GM13977 (cell line): ENCODE data around the gene IFFO2.

Experiments
- DNase-seq: peaks from one replicate; pipeline ENCODE4 v3.0.0; 2012; ENCODE audit warnings: low spot score
- in situ Hi-C: fragments of 300-500 bp; cut with MboI; formaldehyde crosslinking; loops from one replicate; pipeline ENCODE4 v1.12.0; 2022; ENCODE audit warnings: low sequenced_read_pairs, low pct_unique_long_range_greater_than_20kb, mixed read lengths, inconsistent platforms; ENCODE audit not compliant: unreplicated experiment
- TF ChIP-seq, protein P1 (sequence below): IDR thresholded peaks from 2 replicates; pipeline ENCODE4 v1.5.1; 2012; ENCODE audit warnings: mild to moderate bottlenecking, control low read depth; ENCODE audit not compliant: insufficient read depth; ENCODE audit errors: extremely low read depth, missing control alignments

The IFFO2 gene

DNA sequence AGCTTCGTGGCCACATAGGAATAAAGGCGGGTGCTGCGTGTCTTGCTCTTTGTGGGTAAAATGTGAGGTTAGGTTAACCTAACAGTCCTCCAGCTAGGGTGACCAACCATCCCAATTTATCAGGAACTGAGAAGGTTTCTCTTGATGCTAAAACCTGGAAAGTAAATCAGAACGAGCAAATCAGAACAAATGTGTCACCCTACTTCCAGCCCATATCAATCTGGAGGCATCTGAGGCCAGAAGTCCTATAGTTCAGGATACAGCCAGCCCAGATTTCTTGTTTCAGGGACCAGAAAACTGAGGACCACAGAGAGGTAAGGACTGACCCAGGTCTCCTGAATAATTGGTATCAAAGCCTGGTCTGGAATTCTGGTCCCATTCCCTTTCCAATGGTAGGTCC, 3.1 kb upstream of the IFFO2 start:
- in situ Hi-C loops: no loop called here
- TF ChIP-seq, protein P1, sequence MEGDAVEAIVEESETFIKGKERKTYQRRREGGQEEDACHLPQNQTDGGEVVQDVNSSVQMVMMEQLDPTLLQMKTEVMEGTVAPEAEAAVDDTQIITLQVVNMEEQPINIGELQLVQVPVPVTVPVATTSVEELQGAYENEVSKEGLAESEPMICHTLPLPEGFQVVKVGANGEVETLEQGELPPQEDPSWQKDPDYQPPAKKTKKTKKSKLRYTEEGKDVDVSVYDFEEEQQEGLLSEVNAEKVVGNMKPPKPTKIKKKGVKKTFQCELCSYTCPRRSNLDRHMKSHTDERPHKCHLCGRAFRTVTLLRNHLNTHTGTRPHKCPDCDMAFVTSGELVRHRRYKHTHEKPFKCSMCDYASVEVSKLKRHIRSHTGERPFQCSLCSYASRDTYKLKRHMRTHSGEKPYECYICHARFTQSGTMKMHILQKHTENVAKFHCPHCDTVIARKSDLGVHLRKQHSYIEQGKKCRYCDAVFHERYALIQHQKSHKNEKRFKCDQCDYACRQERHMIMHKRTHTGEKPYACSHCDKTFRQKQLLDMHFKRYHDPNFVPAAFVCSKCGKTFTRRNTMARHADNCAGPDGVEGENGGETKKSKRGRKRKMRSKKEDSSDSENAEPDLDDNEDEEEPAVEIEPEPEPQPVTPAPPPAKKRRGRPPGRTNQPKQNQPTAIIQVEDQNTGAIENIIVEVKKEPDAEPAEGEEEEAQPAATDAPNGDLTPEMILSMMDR: no peak

DNA sequence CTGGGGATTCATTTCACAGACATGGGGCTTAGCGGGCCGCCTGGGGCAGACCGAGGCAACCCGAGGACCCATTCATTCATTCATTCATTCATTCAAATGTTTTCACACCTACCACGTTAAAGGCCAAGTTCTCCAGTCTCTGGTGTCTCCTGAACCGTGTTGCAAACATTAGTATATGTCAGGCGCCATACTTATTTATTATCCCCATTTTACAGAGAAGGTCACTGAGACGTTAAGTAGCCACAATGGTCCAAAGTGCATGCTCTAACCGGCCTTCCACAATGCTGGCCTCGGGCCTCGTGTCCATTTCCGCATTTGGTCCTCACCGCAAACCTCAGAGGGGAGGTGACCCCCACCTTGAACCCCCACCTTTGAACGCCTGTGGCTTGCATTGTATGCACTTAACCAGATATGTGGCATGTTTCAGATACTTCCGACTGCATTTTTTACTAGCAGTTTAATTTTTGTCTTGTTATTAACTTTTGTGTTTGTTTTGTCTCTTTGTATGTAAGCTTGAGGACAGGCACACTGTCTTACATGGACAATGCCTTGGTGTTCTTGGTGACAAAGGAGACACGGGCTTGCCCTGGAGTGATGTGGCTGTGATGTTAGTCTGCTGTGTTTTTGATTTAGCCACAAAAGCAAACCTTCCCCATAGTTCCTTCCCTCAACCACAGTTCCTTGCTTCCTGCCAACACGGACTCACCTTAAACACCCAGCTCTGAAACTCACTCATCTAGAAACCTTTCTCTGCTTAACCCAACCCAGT, 1.2 kb upstream of the IFFO2 start:
- DNase-seq: no peak
- in situ Hi-C loops: no loop called here
- TF ChIP-seq, protein P1: no peak

More for the DNA sequence above, 3.1 kb upstream of the IFFO2 start:
- no peak for DNase-seq

DNA sequence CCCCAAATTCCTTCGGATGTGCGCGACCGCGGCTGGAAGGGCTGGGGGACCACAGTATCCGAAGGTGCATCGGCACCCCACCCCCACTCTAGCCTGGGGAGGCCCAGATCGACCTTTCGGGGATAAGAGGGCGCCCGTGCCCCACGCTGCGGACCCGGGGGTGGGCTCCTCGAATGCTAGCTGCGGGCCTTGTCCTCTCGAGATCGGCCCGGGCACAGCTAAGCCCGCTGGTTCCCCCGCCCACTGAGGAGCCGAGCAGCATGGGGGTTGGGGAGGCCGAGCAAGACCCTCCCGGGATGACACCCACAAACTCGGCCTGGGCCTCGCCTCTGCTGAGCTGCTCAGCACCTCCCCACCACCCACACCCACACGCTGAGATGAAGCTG, 653 bp upstream of the IFFO2 start:
- in situ Hi-C loops: no loop called here
- no peak for DNase-seq
- TF ChIP-seq, protein P1: no peak

DNA sequence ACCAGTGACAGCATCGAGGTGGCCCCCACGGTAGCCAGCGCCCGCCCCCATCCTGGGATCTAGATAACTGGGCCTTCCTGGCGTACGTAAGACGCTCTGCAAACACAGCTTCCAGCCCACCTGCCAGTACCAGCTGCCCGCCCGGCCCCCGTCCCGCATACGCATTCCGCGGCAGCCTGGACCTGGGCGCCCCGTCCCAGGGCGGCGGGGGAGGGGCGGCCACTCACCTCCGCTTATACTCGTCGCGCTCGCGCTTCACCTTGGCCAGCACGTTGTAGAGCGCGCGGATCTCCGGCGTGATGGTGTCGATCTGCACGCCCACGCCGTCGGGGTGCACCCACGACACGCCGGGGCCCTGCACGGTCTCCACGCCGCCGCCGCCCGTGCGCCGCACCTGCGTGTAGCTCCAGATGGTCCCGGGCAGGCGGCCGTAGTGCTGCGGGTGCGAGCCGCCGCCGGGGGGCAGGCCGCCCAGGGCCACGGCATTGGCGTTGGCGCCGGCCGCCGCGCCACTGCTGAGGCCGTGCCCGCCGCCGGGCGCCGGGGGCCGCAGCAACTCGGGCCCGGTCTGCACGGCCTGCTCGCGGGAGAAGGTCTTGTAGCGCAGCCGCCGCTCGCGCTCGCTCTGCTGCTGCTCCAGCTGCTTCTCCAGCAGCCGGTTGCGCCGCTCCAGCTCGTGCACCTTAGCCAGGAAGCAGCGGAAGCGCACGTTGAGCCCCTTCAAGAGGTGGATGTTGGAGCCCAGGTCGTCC, 859 bp downstream of the IFFO2 start:
- TF ChIP-seq, protein P1: peak; percentile 31
- DNase-seq: peak; percentile 57
- in situ Hi-C loops: no loop called here

DNA sequence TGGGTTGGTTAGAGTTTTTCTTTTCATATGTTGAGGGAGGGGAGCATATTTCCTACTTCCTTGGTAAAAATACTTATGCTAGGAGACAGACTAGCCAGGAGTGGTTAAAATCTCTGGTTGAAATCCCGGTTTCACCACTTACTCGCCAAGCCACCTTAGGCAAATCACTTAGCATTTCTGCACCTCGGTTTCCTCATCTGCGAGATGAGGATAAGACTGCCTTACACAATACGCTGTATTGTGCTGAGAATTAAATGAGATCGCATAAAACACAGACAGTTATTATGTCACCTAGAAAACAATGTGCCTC, 1.4 kb downstream of the IFFO2 start:
- TF ChIP-seq, protein P1: no peak
- in situ Hi-C loops: no loop called here
- no peak for DNase-seq

DNA sequence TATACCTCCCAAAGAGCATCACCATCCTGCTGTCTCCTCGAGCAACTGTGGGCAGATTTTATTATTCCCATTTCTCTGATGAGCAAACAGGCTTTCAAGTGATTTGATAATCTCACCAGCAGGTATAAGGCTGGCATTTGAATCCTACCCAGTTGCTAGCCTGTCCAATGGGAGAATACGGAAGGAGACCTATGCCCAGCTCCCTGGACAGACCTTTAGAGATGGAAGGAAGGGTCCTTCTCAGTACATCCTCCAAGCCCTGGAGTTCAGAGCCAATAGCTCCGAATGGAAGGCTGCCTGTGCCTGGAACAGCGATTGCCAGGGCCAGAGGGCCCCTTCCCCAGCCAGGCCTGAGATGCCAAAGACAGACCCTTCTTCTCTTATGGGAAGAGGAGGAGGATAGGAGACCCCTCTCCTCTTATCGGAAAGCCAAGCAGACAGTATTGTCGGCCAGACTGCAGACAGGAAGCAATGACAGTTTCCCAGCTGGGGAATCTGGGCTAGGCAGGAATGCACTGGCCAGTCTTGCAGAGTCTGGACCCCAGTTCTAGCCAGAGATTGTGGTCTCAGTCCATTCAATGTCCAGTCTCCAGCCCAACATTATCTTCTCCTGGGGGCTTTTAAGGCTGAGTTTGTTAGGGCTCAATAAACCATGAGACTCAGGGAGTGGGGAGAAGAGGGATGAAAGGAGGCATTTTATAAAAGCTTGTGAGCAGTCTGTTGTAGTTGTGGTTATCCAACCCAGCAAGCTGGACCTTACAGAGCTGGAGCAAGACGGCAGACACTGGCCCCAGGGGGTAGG, 2.0 kb downstream of the IFFO2 start:
- in situ Hi-C loops: no loop called here
- DNase-seq: no peak
- TF ChIP-seq, protein P1: no peak
